Smooth muscle cell of the umbilical artery (primary cell): Measurements from ENCODE around the gene SMAD6. TPM values are rescaled to one million over a fixed set of nuclear protein-coding genes. Genes with fewer than 3 reads are reported as not detected.

Experiments
- total RNA-seq: library from RNA; depleted of rRNA; stranded (reverse); fragments of >200 nt; gene quantifications from 2 replicates; pipeline ENCODE4 v1.2.3, GENCODE V29; 2014

Gene SMAD6
- 7.9 and 25.5 TPM in 2 replicates for total RNA-seq

DNA sequence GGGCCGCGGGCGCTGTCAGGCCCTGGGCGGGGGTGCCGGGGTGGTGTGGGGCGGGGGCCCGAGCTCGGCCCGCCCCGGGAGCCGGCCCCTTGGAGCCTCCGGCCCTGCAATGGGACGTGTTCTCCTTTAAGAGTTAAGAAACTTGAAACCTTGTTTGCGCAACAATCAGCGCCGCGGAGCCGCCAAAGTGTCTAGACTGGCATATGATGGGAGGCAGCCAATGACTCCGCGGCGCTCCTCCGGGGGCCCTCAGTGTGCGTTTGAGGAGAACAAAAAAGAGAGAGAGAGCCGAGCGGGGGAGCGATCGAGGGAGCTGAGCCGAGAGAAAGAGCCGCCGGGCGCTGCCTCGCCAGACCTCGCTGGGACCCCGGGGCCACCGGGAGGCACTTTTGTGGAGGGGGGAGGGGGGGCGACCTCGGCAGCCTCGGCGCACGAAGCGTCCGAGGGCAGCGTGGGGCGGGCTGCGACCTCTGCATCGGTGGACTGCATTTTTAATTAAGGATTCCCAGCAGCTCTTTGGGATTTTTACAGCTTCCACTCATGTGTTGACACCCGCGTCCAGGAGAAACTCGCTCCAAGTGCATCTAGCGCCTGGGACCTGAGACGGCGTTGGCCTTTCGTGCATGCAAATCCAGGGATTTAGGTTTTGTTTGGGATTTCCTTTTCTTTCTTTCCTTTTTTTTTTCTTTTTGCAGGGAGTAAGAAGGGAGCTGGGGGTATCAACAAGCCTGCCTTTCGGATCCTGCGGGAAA lies at the start of gene SMAD6:
SMAD6 (plus strand) TSS at position 202 of the 752 bp plus-strand sequence. CDS start 1,023 bp downstream, outside the sequence.

Other genes starting within 250 kb of the SMAD6 start
- 16.7 and 19.0 TPM in 2 replicates for gene SNAPC5, start 204.5 kb upstream of the SMAD6 start, total RNA-seq
- gene RPL4, start 197.4 kb upstream of the SMAD6 start, total RNA-seq, result 2,118 and 3,314 TPM in 2 replicates
- 5.6 and 18.5 TPM in 2 replicates for gene ZWILCH, start 196.9 kb upstream of the SMAD6 start, total RNA-seq
- 4.8 and 5.8 TPM in 2 replicates for gene LCTL, start 136.2 kb upstream of the SMAD6 start, total RNA-seq